Right renal pelvis (tissue), 4 donors: ENCODE results near the gene PNLIP. TPM values are rescaled to one million over a fixed set of nuclear protein-coding genes. Genes with fewer than 3 reads are reported as not detected.

Source experiments
- DNase-seq, 4 donors: peaks; one replicate each; pipeline ENCODE4 v3.0.0-alpha.2; 2013; ENCODE audit warnings: low read depth in 4 of 4, low spot score in 3 of 4, missing footprints in 1 of 4
- polyA plus RNA-seq, 4 donors: library from polyadenylated mRNA; unstranded; fragments of 120-200 nt; gene quantifications; one replicate each; pipeline ENCODE4 v1.2.1, GENCODE V29; 2013; ENCODE audit not compliant: insufficient read length in 4 of 4

The PNLIP gene
- polyA plus RNA-seq: not detected

DNA sequence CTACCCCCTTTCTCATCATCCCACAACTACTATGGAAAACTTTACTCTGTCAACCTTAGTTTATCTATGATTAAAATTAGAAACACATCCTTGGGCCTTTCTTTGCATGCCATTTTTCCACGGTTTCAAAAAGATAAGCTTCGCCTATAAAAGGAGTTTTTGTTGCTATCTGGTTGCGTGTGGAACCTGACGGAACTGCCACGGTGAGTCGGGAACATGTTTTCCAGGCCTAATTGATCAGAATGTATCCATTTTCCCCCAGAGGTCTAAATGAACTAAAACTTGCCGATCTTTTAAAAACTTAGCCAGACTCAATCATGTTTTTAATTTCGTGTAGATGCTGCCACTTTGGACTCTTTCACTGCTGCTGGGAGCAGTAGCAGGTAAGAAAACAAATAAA, at the start of gene PNLIP:
TSS of gene PNLIP (plus strand) at position 176 of the 400 bp plus-strand sequence. CDS start at position 338, 162 bp downstream.
- DNase-seq: no peak

DNA sequence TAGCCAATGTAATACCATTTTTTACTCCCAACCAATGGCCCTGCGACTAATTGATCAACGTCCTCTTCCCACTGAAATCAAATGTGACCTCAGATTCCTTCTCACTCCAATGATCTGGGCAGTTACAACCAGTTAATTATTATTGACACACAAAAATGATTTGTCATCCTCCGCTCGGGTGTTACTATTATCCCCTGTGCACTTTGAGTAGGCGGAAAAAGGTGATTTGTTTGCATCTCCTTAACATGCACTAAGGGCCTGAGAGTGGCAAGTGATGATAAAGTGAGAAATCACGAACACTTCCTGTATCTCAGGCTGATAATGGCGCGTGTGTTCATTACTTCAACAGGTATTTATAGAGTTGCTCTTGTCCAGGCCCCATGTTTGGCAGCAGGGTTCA, 40.9 kb upstream of the PNLIP start:
- DNase-seq: no peak

DNA sequence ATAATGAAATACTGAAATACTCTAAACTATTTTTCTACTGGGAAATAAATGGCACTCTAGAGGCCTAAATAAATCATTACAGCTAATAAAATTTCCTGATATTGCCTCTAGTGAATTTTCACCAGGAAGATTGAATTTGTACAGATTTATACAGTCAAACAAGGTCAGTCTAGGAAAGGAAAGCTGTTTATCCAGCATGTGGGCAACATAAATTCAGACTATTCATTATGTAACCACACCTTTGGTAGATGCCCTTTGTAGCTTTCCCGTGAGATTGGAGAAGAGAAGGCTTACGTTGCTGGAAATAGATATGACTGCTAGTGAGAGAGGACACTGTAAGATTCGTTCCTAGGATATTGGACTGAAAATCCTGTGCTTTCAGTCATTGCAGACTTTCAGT, 35.2 kb upstream of the PNLIP start:
- no peak for DNase-seq

DNA sequence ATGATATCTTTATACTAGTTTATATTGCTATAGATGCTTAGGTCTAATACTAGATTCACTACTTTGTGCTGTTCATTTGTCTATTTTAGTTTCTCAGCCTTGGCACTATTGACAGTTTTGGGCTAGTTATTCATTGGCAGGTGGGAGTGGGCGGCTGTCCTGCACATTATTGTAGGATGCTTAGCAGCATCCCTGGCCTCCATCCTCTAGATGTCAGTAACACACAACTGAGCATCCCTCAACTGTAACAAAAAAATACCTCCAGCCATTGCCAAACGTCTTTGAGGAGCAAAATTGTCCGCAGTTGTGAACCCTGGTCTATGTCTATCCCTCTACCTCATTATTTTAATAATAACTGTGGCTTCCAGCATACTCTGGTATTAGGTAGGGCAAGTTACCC, 34.4 kb upstream of the PNLIP start:
- DNase-seq: no peak

DNA sequence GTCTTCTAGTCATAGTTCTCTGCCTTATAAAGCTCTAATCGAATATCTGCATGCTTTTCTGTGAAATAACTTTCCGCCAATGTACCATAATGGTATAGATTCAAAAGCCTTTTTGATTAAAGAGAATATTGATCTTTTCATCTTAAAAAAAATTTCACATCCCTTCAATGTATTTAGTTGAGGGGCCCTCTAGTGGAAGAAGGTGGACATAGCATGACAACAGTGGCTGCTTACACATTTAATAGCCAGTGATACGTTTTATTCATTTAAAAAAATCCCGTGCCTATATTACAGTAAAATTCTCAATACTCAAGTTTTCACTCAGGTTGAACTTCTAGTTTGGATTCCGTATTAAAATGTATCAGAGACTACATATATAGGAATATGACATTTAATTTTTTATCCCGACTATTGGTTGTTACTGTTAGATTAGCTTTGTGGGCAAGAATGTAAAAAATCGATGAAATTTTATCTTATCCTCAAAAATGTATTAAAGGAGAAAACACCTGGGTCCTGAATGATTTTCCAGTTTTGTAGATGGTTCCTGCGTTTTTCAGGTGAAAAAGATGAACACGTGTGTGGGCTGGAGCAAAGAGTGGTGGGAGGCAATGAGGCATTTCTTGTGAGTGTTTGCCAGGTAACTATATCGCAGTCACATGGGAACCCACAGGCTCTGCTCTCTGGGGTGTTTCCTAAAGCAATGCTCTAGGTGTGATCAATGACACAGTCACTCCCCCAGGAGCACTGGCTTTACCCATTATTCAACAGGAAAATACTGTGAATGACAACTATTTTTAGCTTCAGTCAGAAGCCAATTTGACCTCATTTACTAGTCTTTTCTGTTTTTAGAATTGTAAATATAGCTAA, 24.1 kb upstream of the PNLIP start:
- peak in 3 of 4 donors; percentile 4 to 12 (median 5) for DNase-seq

DNA sequence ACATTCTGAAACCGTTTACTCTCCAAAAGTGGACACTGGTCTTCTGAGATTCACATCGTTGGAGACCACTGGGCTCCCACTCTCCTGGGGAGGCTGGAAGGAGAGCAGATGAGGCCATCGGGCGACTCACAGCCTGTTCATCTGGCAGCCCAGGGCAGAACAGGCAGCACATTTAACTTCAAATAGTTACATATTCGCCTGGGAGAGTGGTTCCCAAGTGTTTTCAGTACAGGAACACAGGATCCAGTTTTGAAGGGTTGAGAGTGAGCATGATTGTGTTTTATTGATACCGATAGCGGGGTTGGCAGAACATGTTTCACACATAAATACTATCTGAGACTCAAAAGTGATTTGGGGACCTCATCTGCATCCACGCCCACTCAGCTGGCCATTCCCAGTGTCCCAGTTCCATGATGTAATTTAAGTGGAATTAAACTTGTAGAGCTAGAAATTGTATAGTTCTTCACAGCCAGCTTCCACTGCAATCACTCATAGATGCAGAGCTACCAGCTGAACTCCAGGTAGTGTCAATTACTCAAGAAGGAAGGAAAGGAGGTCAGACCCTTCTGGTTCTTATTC, 22.8 kb upstream of the PNLIP start:
- no peak for DNase-seq

DNA sequence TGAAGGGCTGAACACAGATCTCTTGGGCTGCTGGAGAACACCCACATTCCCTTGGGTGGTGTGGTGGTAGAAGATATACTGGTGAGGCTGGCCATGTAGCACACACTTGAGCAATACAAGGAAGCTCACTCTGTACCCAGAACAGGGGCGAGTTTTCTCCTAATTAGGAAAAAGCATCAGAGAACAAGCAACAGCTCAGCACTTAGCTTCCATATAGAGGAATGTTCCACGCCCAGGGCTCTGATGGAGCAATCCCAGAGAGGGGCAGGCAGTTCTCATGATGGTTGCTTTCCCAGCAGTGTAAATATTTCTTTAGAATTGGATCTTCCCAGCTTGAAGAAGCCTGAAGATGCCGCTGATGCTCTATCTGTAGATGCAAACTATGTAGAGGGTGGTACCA, 21.0 kb upstream of the PNLIP start:
- DNase-seq: no peak

DNA sequence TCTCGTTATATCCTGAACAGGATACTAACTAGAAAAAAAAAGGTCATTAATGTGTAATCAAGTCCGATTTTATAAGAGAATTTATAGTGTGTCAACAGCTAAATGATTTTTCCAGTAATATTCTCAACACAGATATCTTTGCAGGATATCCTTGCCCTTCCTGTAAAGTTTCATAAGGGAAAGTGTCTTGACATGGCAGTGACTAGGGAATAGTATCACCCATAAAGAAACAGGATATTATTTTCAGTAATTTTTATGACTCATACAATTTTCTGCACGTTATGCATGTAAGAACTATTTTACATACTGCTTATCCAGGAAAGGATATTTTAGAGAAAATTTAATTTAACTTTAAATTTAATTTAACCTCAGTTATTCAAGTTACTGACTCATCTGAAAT, 19.5 kb upstream of the PNLIP start:
- no peak for DNase-seq

DNA sequence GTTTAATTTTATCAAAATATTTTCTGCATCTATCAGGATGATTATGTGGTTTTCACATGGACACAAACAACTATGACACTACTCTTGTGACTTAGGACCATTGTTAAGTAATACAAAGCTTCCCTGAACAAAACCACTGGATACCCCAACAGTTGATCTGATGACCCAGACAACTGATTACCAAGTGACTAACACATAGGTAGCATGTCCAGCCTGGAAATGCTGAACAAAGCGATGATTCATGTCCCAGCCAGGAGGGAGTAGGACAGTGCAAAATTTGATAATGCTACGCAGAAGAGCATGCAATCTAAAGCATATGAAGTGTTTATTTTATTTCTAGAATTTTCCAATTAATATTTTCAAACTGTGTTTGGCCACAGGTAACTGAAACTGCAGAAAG, 8.9 kb upstream of the PNLIP start:
- DNase-seq: no peak

DNA sequence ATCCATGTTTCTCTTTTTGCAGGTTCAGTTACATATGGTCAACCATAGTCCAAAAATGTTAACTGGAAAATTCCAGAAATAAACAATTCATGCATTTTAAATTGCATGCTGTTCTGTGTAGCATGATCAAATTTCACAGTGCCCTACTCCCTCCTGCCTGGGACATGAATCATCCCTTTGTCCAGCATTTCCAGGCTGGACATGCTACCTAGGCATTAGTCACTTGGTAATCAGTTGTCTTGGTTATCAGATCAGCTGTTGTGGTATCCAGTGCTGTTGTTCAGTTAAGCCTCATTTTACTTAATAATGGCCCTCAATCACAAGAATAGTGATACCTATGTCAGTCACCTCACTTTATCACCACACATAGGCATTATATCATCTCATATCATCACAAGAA, 7.3 kb upstream of the PNLIP start:
- DNase-seq: no peak

DNA sequence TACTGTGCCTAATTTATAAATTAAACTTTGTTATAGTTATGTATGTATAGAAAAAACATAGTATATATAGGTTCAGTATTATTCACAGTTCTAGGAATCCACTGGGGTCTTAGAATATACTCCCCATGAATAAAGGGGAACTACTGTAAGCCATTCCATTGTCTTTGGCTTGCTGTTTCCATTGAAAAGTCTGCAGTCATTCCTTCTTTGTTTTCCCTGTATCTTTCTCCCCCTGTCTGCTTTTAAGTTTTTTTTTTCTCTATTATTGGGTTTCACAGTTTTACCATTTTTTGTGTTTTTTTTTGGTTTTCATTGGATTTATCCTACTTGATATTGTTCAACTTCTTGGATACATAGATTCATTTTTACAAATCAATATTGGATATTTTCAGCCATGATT, 6.7 kb upstream of the PNLIP start:
- no peak for DNase-seq

DNA sequence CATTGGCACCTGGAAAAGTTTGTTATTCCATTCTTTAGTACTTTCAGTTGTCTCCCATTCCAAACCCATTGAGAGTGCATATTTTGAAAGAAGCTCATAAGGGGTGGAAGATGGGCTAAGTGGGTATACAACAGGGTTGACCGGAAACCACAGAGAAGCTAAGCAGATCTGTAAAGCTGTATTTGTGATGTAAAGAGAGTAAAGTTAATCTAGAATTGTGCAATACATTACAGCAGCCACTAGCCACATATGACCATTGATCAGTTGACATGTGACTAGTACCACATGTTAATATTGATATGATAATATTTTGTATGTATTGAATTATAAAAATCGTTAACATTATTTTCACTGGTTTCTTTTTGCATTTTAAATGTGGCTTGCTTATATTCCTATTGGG, 4.9 kb upstream of the PNLIP start:
- DNase-seq: no peak

DNA sequence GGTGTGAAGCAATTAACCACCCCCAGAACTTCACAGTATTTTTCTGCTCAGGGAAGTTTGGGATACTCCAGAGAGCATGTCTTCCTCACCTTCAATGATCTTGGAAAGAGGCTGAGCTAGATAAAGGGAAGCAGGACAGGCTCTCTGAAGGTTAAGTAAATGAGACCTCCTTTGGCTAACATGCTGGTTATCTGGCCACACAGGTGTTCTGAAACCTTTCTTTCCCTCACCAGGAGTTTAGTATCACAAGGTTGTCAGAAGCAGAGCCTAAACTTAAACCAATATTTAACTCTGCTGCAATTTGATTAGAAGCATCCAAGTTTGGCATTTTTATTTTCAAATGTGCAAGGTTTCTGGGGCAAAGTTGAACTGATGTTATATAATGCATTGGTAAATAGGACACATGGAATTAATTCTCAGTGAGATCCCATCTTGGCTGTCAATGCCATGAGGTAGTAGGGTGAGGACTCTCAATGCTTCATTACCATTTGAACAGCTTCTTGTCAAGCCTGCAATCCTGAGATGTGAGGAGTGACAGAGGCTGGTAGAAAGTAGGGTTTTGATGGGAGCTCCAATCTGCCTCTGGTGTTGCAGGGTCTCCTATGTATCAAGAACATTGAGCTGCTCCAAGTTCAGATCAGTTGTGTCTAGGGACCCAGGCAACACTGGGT, 3.6 kb upstream of the PNLIP start:
- DNase-seq: no peak

DNA sequence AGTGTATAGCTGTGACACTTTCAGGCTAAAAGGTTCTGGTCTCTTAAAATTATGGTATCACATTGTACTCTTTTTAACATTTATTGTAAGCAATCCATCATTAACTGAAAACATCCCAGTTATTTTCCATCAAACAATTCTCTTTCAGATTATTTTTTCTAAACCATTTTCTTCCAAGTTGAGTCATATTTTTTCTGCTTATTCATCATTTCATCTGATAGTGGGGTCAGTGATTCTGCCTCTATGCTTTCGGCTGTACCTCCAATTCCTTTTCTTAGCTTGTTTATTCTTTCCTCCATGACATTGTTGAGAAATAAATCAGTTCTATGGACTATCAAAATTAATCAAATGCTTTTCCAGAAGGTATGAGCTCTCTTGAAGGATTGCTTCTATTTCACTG, 609 bp upstream of the PNLIP start:
- no peak for DNase-seq

DNA sequence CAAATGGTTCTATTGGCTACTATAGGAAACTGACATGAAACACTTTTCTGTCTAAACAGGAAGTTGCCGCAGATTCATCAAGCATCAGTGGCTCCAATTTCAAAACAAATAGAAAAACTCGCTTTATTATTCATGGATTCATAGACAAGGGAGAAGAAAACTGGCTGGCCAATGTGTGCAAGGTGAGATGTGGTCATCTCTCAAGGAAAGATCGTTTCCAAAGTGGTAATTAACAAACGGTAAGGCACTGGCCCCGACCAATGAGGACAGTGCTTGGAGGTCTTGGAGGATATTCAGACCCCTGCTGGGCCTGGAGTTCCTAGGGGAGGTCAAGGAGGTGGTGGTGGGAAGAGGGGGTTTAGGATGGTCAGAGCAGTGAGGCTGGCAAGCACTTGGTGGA, 2.6 kb downstream of the PNLIP start:
- DNase-seq: no peak

DNA sequence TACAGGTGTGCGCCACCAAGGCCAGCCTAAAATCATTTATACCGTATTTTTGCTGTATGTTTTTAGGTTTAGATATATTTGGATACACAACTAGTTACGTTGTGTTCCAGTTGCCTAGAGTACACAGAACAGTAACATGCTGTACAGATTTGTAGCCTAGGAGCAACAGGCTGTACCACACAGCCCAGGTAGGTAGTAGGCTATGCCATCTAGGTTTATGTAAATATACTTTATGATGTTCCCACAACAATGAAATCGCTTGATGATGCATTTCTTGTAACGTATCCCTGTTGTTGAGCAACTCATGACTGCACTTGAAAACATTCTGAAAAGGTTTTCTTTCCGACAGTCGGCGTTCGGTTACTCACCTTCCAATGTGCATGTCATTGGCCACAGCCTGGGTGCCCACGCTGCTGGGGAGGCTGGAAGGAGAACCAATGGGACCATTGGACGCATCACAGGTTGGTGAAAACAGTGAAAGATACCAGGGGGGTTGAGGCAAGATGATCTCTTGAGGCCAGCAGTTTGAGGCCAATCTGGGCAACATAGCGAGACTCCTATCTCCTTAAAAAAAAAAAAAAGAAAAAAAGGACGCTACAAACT, 7.7 kb downstream of the PNLIP start:
- DNase-seq: no peak

DNA sequence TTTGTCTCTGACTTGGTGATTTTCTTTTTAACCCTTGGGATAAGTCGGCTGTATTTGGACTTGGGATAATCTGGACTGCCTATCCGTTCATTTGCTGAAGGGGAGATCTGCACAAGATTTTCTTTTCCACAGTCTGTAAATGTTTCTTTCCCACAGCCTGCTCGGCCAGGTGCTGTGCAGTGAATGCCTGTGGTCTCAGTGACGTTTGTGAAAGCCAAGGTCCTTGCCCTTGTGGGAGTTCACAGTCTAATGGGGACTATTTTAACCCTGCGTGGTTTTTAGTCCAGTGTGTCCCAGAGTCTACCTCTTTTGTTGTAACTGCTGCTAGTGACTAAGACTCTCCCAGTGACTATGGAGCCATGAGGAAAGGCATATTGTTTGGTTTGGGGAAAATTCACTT, 8.9 kb downstream of the PNLIP start:
- DNase-seq: no peak

DNA sequence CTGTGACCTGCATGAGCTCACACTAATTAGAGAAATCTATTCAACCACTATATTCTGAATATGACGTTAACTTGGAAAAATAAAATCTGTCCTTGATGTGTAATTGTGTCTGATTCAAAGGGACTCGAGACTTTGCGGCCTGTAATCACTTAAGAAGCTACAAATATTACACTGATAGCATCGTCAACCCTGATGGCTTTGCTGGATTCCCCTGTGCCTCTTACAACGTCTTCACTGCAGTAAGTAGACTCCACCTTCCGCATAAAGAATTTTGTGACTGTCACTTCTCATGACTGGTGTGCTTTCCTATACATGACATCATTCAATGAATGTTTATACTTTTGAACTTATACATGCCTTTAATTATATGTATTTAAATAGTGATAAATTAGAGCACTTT, 10.1 kb downstream of the PNLIP start:
- DNase-seq: no peak

DNA sequence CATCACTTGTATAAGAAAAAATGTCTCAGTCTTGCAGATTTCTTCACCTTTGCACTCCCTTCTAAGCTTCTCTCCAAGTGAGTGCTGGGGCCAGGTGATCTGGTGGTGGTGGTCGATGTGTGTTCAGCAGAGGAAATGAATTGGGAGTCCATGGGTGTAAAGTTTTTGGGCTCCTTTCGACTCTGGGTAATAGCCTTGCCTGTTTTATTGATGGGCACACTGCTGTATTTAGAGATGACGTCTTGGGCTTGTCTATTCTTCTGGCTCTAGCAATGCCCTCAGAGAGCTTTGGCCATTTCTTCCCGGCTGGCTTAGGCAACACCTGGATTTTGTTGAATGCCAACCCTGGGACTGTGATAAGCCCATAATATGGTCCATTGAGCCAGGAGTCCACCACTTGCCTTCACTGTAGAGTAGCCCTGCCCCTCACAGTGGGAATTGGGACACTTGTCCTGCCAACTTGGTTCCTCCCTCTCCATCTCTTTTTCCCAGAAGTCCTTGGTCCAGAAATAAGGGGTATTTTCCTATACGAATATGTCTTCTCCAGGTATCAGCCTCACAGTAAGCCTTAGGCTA, 11.7 kb downstream of the PNLIP start:
- no peak for DNase-seq

DNA sequence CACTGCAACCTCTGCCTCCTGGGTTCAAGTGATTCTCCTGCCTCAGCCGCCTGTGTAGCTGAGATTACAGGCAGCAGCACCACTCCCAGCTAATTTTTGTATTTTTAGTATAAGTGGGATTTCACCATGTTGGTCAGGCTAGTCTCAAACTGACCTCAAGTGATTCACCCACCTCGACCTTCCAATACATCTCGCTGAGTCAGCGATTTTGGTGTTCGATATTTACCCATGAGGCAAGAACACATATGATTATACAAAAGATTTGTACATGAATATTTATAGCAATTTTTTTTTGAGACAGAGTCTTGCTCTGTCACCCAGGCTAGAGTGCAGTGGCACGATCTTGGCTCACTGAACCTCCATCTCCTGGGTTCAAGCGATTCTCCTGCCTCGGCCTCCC, 19.8 kb downstream of the PNLIP start:
- DNase-seq: no peak

DNA sequence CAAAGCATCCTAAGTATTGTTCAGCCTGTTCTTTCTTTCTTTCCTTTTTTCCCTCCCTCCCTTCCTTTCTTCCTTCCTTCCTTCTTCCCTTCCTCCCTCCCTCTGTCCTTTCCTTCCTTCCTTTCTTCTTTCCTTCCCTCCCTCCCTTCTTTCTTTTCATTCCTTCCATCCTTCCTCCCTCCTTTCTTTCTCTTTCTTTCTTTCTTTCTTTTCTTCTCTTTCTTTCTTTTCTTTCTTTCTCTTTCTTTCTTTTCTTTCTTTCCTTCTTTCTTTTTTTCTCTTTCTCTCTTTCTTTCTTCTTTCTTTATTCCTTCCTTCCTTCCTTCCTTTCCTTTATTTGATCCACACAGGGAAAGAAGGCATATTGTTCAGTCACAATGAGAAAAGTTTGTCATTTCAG, 21.2 kb downstream of the PNLIP start:
- DNase-seq: no peak
